WTC11 (cell line): ENCODE data around the gene AMY2B. TPM values are rescaled to one million over a fixed set of nuclear protein-coding genes. Genes with fewer than 3 reads are reported as not detected.

Experiments
- ATAC-seq: fragments of 200-7000 bp; cut with Tn5 transposase; 2 replicates; pipeline ENCODE4 v1.10.0; 2021; ENCODE audit warnings: mild to moderate bottlenecking, moderate library complexity
- CTCF ChIA-PET: fragments of 300-600 bp; sonication (Branson Sonifier 250); formaldehyde crosslinking; loops from one replicate; lab custom pipeline; 2021; ENCODE audit warnings: antibody characterized with exemption; lab: Charles Lee
- POLR2A ChIA-PET: fragments of 350-600 bp; sonication (Branson Sonifier 250); formaldehyde crosslinking; loops from one replicate; lab custom pipeline; 2021; ENCODE audit warnings: antibody characterized with exemption; lab: Charles Lee
- DNase-seq: peaks from one replicate; pipeline ENCODE4 v3.0.0; 2021; ENCODE audit warnings: low spot score
- H3K27ac Mint-ChIP-seq: 2 replicates; pipeline ENCODE4 v1.8.0; 2021; ENCODE audit warnings: mixed read lengths
- H3K27me3 Mint-ChIP-seq: 2 replicates; pipeline ENCODE4 v1.8.0; 2021; ENCODE audit warnings: low read depth, mild to moderate bottlenecking, moderate library complexity, mixed read lengths
- H3K36me3 Mint-ChIP-seq: 2 replicates; pipeline ENCODE4 v1.8.0; 2021; ENCODE audit warnings: mixed read lengths
- H3K4me1 Mint-ChIP-seq: 2 replicates; pipeline ENCODE4 v1.8.0; 2022; ENCODE audit warnings: mixed read lengths
- H3K4me3 Mint-ChIP-seq: 2 replicates; pipeline ENCODE4 v1.8.0; 2021; ENCODE audit warnings: mild to moderate bottlenecking, moderate library complexity, mixed read lengths
- H3K9me3 Mint-ChIP-seq: 2 replicates; pipeline ENCODE4 v1.8.0; 2021; ENCODE audit warnings: mixed read lengths
- ATF2 ChIP-seq: sonication (generic); formaldehyde crosslinking; IDR thresholded peaks from 2 replicates; pipeline ENCODE4 v1.8.1; 2022; ENCODE audit warnings: low read depth, missing genetic modification reagents, borderline replicate concordance
- E2F1 ChIP-seq: sonication (generic); formaldehyde crosslinking; IDR thresholded peaks from 2 replicates; pipeline ENCODE4 v1.8.0; 2022; ENCODE audit warnings: mild to moderate bottlenecking, missing genetic modification reagents
- E2F5 ChIP-seq: sonication (generic); formaldehyde crosslinking; IDR thresholded peaks from 2 replicates; pipeline ENCODE4 v1.8.1; 2022; ENCODE audit warnings: mild to moderate bottlenecking, moderate library complexity, missing genetic modification reagents
- KAT7 ChIP-seq: sonication (generic); formaldehyde crosslinking; IDR thresholded peaks from 2 replicates; pipeline ENCODE4 v1.8.1; 2023; ENCODE audit warnings: missing genetic modification reagents, mild to moderate bottlenecking, borderline replicate concordance
- MLX ChIP-seq: sonication (generic); formaldehyde crosslinking; IDR thresholded peaks from 2 replicates; pipeline ENCODE4 v1.8.1; 2023; ENCODE audit warnings: mild to moderate bottlenecking, missing genetic modification reagents, moderate library complexity
- MXD4 ChIP-seq: fragments of 250-450 bp; sonication (Bioruptor Pico); IDR thresholded peaks from 2 replicates; pipeline ENCODE4 v1.8.0; 2021; ENCODE audit warnings: mild to moderate bottlenecking, moderate library complexity, borderline replicate concordance
- NR1H2 ChIP-seq: sonication (generic); formaldehyde crosslinking; IDR thresholded peaks from 2 replicates; pipeline ENCODE4 v1.9.0; 2021; ENCODE audit warnings: mild to moderate bottlenecking, moderate library complexity, missing genetic modification reagents
- PRDM15 ChIP-seq: sonication (generic); formaldehyde crosslinking; IDR thresholded peaks from 2 replicates; pipeline ENCODE4 v1.8.0; 2022; ENCODE audit warnings: missing genetic modification reagents
- PREB ChIP-seq: sonication (generic); formaldehyde crosslinking; IDR thresholded peaks from 2 replicates; pipeline ENCODE4 v1.8.1; 2022; ENCODE audit warnings: mild to moderate bottlenecking, missing genetic modification reagents, moderate library complexity, borderline replicate concordance
- SP1 ChIP-seq: sonication (generic); formaldehyde crosslinking; conservative IDR thresholded peaks from 2 replicates; pipeline ENCODE4 v1.8.1; 2022; ENCODE audit warnings: missing genetic modification reagents
- TEAD4 ChIP-seq: sonication (generic); formaldehyde crosslinking; IDR thresholded peaks from 2 replicates; pipeline ENCODE4 v1.8.0; 2022; ENCODE audit warnings: mild to moderate bottlenecking, missing genetic modification reagents
- ZBTB21 ChIP-seq: sonication (generic); formaldehyde crosslinking; IDR thresholded peaks from 2 replicates; pipeline ENCODE4 v1.8.1; 2023; ENCODE audit warnings: mild to moderate bottlenecking, missing genetic modification reagents, borderline replicate concordance
- ZNF416 ChIP-seq: fragments of 250-450 bp; sonication (Bioruptor Pico); IDR thresholded peaks from 2 replicates; pipeline ENCODE4 v1.9.0; 2021; ENCODE audit warnings: mild to moderate bottlenecking, inconsistent platforms
- ZNF532 ChIP-seq: fragments of 250-450 bp; sonication (Bioruptor Pico); IDR thresholded peaks from 2 replicates; pipeline ENCODE4 v1.9.0; 2021; ENCODE audit warnings: mild to moderate bottlenecking, borderline replicate concordance
- ZSCAN18 ChIP-seq: fragments of 250-450 bp; sonication (Bioruptor Pico); IDR thresholded peaks from 2 replicates; pipeline ENCODE4 v2.1.2; 2022; ENCODE audit warnings: mild to moderate bottlenecking, moderate library complexity
- total RNA-seq: library from RNA; stranded (reverse); gene quantifications from 3 replicates; pipeline ENCODE4 v1.2.3, GENCODE V29; 2021

Gene AMY2B
- total RNA-seq, 1 experiment from 2014 or later: 2.7 TPM

- Mint-ChIP-seq H3K9me3 (no peaks in the 10 kb centered on the region), H3K4me1 (no peaks in the 10 kb centered on the region), H3K27ac (no peak overlapping the region), H3K4me3 (no peak overlapping the region), H3K36me3 (no peaks in the 10 kb centered on the region), H3K27me3 (no peaks in the 10 kb centered on the region)
- ChIA-PET POLR2A (no interaction called here), CTCF (no interaction called here)
- ATAC-seq (no peak), DNase-seq (no peak)
- no peak for TF ChIP-seq MLX (CRISPR knock-in tag)
- TF ChIP-seq PREB (CRISPR knock-in tag): no peak
- TF ChIP-seq PRDM15 (CRISPR knock-in tag): no peak
- no peak for TF ChIP-seq NR1H2 (CRISPR knock-in tag)
- no peak for TF ChIP-seq ZNF416 (CRISPR knock-in tag)
Measured at GRCh38 chr1:103563056-103563455, 8.3 kb upstream of the AMY2B start.

- no peak overlapping the region for H3K4me3 Mint-ChIP-seq
Measured at GRCh38 chr1:103569493-103569892, 1.9 kb upstream of the AMY2B start.

More at GRCh38 chr1:103569493-103569892, 1.9 kb upstream of the AMY2B start:
- H3K27ac Mint-ChIP-seq: no peak overlapping the region
- peaks cover 14% of the 10 kb centered on the region for H3K9me3 Mint-ChIP-seq
- CTCF ChIA-PET: no interaction called here
- POLR2A ChIA-PET: no interaction called here
- no peak for TF ChIP-seq MXD4 (CRISPR knock-in tag)
- TF ChIP-seq E2F1: no peak
- TF ChIP-seq ATF2 (CRISPR knock-in tag): no peak
- TF ChIP-seq ZSCAN18 (CRISPR knock-in tag): no peak
- TF ChIP-seq TEAD4: no peak
- no peak for TF ChIP-seq KAT7 (CRISPR knock-in tag)
- no peak for TF ChIP-seq E2F5 (CRISPR knock-in tag)
- no peak for TF ChIP-seq ZNF532
- TF ChIP-seq ZBTB21 (CRISPR knock-in tag): no peak
- no peak for TF ChIP-seq SP1 (CRISPR knock-in tag)
- H3K36me3 Mint-ChIP-seq: no peaks in the 10 kb centered on the region; the same call in 1 of the 2 replicates
- H3K27me3 Mint-ChIP-seq: no peaks in the 10 kb centered on the region
- DNase-seq (no peak), ATAC-seq (no peak)
- H3K4me1 Mint-ChIP-seq: no peaks in the 10 kb centered on the region
